SK-N-SH treated with all-trans-retinoic acid at 6 μM for 48 hours (cell line): ENCODE data around the gene MORN4.

Experiments
- ARNTL ChIP-seq: fragments of 450-650 bp; formaldehyde crosslinking; IDR thresholded peaks from 2 replicates; pipeline ENCODE4 v1.5.0; 2020; ENCODE audit warnings: low read depth, mild to moderate bottlenecking, moderate library complexity, borderline replicate concordance
- ISL1 ChIP-seq: fragments of 250-450 bp; sonication (Bioruptor Pico); IDR thresholded peaks from 2 replicates; pipeline ENCODE4 v2.1.2; 2022; ENCODE audit warnings: mild to moderate bottlenecking, moderate library complexity
- PPARA ChIP-seq: fragments of 250-450 bp; sonication (Bioruptor Pico); IDR thresholded peaks from 2 replicates; pipeline ENCODE4 v1.5.0; 2020; ENCODE audit warnings: mild to moderate bottlenecking, borderline replicate concordance
- RARB ChIP-seq: fragments of 250-450 bp; sonication (Bioruptor Pico); IDR thresholded peaks from 2 replicates; pipeline ENCODE4 v1.8.0; 2021; ENCODE audit warnings: mild to moderate bottlenecking, moderate library complexity
- TOX ChIP-seq: fragments of 250-450 bp; sonication (Bioruptor Pico); IDR thresholded peaks from 2 replicates; pipeline ENCODE4 v1.8.0; 2021; ENCODE audit warnings: mild to moderate bottlenecking, moderate library complexity, borderline replicate concordance
- ZFP3 ChIP-seq: fragments of 250-450 bp; sonication (Bioruptor Pico); IDR thresholded peaks from 2 replicates; pipeline ENCODE4 v1.5.0; 2020; ENCODE audit warnings: mild to moderate bottlenecking, moderate library complexity
- ZFP30 ChIP-seq: fragments of 450-650 bp; formaldehyde crosslinking; IDR thresholded peaks from 2 replicates; pipeline ENCODE4 v1.5.0; 2022; ENCODE audit warnings: mild to moderate bottlenecking, moderate library complexity

DNA sequence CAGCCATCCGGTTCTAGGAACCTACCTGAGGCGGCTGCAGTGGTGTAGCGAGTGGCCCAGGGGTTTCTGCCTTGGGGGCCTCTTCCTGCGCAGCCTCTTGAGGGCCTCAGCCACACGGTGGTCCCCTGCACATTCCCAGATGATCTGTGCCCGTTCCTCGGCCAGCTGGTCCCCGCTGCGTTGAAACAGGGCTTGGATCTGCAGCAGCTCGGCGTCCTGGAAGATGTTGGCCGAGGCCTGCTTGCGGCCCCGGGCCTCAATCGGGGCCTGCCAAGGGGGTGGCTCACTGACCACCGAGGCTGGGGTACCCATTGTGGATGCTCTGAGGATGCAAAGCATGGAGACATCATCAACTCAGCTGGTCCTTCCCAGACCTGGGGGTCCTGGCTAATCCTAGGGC is 46.3 kb upstream of the MORN4 start:
- TF ChIP-seq PPARA (CRISPR knock-in tag) (no peak), RARB (no peak), ARNTL (CRISPR knock-in tag) (no peak), ZFP3 (CRISPR knock-in tag) (no peak), TOX (CRISPR knock-in tag) (no peak), ZFP30 (no peak), ISL1 (CRISPR knock-in tag) (no peak)
